Heart right ventricle (tissue), 16 donors: ENCODE data around the gene MCM3AP. TPM values are rescaled to one million over a fixed set of nuclear protein-coding genes. Genes with fewer than 3 reads are reported as not detected.
A peak's percentile ranks its signal among the peaks of the same experiment; 100 is the strongest.

Experiments used
- ATAC-seq, 8 donors: fragments of 200-7000 bp; cut with Tn5 transposase; one replicate each; pipeline ENCODE4 v1.9.1; 2020; ENCODE audit warnings: mild to moderate bottlenecking in 8 of 8, moderate library complexity in 8 of 8, moderate number of reproducible peaks in 1 of 8
- DNase-seq, 2 donors: peaks; one replicate each; pipeline ENCODE4 v3.0.0-alpha.2; 2020
- H3K27ac ChIP-seq, 10 donors: fragments of 200-600 bp; sonication (generic) in 2 of 10; one replicate each; pipeline versions ENCODE4 v1.5.0 to v1.8.0; 2020 to 2022; ENCODE audit warnings: mild to moderate bottlenecking in 3 of 10
- H3K27me3 ChIP-seq, 7 donors: fragments of 200-600 bp; one replicate each; pipeline ENCODE4 v1.8.0; 2021 to 2022; ENCODE audit warnings: mild to moderate bottlenecking in 2 of 7
- H3K36me3 ChIP-seq, 9 donors: fragments of 200-600 bp; sonication (generic) in 1 of 9; one replicate each; pipeline versions ENCODE4 v1.5.0 to v1.8.0; 2020 to 2022; ENCODE audit warnings: mild to moderate bottlenecking in 2 of 9
- H3K4me1 ChIP-seq, 9 donors: fragments of 200-600 bp; sonication (generic) in 1 of 9; one replicate each; pipeline versions ENCODE4 v1.5.0 to v1.8.0; 2020 to 2022; ENCODE audit warnings: mild to moderate bottlenecking in 4 of 9
- H3K4me3 ChIP-seq, 10 donors: fragments of 200-600 bp; sonication (generic) in 2 of 10; one replicate each; pipeline versions ENCODE4 v1.5.0 to v1.8.0; 2020 to 2022; ENCODE audit warnings: mild to moderate bottlenecking in 7 of 10, moderate library complexity in 2 of 10
- H3K9me3 ChIP-seq, 11 donors: fragments of 200-600 bp in 10 of 11; sonication (generic) in 2 of 11; one replicate each; pipeline versions ENCODE4 v1.5.0 to v1.8.0; 2013 to 2022; ENCODE audit warnings: mild to moderate bottlenecking in 2 of 11, control low read depth in 1 of 11, moderate library complexity in 1 of 11
- WGBS, 2 donors: extraction: QIAGEN DNeasy Blood & Tissue Kit; methylation state at CpG; one replicate each; pipeline ENCODE4 v1.1.7; 2013; ENCODE audit warnings: inconsistent platforms in 1 of 2; 5-methylcytosine and 5-hydroxymethylcytosine counted together
- intact Hi-C, 10 donors: fragments of 100-400 bp; cut with DNase I; formaldehyde crosslinking; loops; one replicate each; pipeline versions ENCODE4 v1.11.1 to v1.14.2; 2022
- polyA plus RNA-seq, 2 donors: library from polyadenylated mRNA; stranded (reverse); fragments of 200-250 nt; gene quantifications; one replicate each; pipeline ENCODE4 v1.2.3, GENCODE V29; 2013
- total RNA-seq, 10 donors: library from RNA; stranded (reverse); fragmentation: NEBNext Ultra II Directional in 3 of 10; extraction: Animal tissue kit (Norgen Biotek cat#: 25700) in 3 of 10; gene quantifications; one replicate each; pipeline versions ENCODE4 v1.2.1 to v1.2.4, GENCODE V29; 2021 to 2023
- TF ChIP-seq, protein P1 (sequence below), 9 donors: fragments of 200-600 bp; sonication (generic) in 2 of 9; IDR thresholded peaks; one replicate each; pipeline versions ENCODE4 v1.5.0 to v1.8.0; 2021 to 2022; ENCODE audit warnings: antibody characterized with exemption in 9 of 9, mild to moderate bottlenecking in 5 of 9, moderate library complexity in 1 of 9
- donor health status: Arrhythmogenic right ventricular cardiomyopathy.
- donor health status: ischemic (EF 13 %, LVEDD 7.1; RV severe dilation, severe dysfunction).
- donor health status: healthy with polysubstance abuse.
- donor health status: DM: no; HTN: yes; CAD: no.
- donor health status: DM: no; HTN: no; CAD: no.
- donor health status: ischemic (EF 25% LVEDD 6.9; RV normal size, moderate dysfunction).
- donor health status: ischemic (EF 25% LVEDD 5.7; RV mildly dilated, moderate dysfunction).
- donor health status: healthy.
- donor health status: DM: yes; HTN: yes; CAD: no.
- donor health status: Ischemic cardiomyopathy.
- donor health status: ischemic (EF 35%, LVEDD 5.7; RV mildly dilated, moderate dysfunction).
- donor health status: nonischemic (EF 11% LVEDD 7.7; RV severe dilation, severe dysfunction).
- donor health status: DM: yes; HTN: yes; CAD: no.
- donor health status: PGD.
- donor health status: ischemic (EF 29% LVEDD 5.4; RV normal size, mild dysfunction).
- donor health status: nonischemic (EF 23%, LVEDD 6.1; RV moderate dilation, normal function).

Gene MCM3AP
- total and polyA plus RNA-seq, 12 donors: 31.0 to 68.4 (median 52.0) TPM

DNA sequence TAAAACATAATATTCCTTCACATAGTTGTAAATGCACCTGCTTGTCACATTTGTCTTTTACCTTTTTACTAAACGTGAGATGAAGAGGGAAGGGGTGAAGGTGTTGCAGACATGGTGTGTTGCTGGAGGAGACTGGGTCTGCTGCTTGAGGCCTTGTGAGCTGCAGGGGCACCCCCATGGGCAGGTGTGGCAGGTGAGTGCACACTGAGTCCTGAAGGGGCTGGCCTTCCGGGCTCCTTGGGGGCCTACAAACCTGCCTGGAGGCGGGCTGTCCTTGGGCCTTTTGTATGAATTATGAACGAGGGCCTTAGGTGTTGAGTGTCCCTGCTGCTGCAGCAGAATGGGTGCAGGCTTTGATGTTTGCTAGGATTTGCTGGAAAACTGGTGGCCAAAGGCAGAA lies 42.3 kb upstream of the MCM3AP start:
- ATAC-seq (no peak), DNase-seq (no peak)
- intact Hi-C loops: loop anchor here in 1 of 10 donors (10.0 kb wide), 1 partner anchor 143 kb away; the partner anchor contains the start of gene SPATC1L
- H3K9me3 ChIP-seq: no peaks in the 10 kb centered on the region
- peaks cover under 1 to 24% (median 17%) of the 10 kb centered on the region in 9 donors for H3K4me1 ChIP-seq
- peaks cover 0 to 59% (median 11%) of the 10 kb centered on the region in 9 donors for H3K36me3 ChIP-seq
- no peaks in the 10 kb centered on the region for H3K27me3 ChIP-seq
- 73 to 79% methylated on average over 4 of the region's 4 CpGs for WGBS, 2 donors
- TF ChIP-seq, protein P1, sequence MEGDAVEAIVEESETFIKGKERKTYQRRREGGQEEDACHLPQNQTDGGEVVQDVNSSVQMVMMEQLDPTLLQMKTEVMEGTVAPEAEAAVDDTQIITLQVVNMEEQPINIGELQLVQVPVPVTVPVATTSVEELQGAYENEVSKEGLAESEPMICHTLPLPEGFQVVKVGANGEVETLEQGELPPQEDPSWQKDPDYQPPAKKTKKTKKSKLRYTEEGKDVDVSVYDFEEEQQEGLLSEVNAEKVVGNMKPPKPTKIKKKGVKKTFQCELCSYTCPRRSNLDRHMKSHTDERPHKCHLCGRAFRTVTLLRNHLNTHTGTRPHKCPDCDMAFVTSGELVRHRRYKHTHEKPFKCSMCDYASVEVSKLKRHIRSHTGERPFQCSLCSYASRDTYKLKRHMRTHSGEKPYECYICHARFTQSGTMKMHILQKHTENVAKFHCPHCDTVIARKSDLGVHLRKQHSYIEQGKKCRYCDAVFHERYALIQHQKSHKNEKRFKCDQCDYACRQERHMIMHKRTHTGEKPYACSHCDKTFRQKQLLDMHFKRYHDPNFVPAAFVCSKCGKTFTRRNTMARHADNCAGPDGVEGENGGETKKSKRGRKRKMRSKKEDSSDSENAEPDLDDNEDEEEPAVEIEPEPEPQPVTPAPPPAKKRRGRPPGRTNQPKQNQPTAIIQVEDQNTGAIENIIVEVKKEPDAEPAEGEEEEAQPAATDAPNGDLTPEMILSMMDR (IDR thresholded peaks at IDR 0.05): no peak
- H3K4me3 ChIP-seq: no peak overlapping the region
- no peak overlapping the region for H3K27ac ChIP-seq

- H3K27me3 ChIP-seq: no peaks in the 10 kb centered on the region
- H3K4me3 ChIP-seq: no peak overlapping the region
- H3K27ac ChIP-seq: peak overlapping the region in 2 of 10 donors; percentile 97 to 98
- DNase-seq (no peak), ATAC-seq (no peak)
- H3K36me3 ChIP-seq: peaks cover 0 to 47% (median 11%) of the 10 kb centered on the region in 9 donors
- 95 to 96% methylated on average over 15 of the region's 15 CpGs for WGBS, 2 donors
- intact Hi-C loops: loop anchor here in 1 of 10 donors (10.0 kb wide), 1 partner anchor 141 kb away; the partner anchor contains the start of gene SPATC1L
- TF ChIP-seq, protein P1 (IDR thresholded peaks at IDR 0.05): no peak
- H3K9me3 ChIP-seq: no peaks in the 10 kb centered on the region
- H3K4me1 ChIP-seq: peaks cover 6 to 33% (median 28%) of the 10 kb centered on the region in 9 donors
These were observed 40.8 kb upstream of the MCM3AP start for GRCh38 chr21:46326110-46326703.

DNA sequence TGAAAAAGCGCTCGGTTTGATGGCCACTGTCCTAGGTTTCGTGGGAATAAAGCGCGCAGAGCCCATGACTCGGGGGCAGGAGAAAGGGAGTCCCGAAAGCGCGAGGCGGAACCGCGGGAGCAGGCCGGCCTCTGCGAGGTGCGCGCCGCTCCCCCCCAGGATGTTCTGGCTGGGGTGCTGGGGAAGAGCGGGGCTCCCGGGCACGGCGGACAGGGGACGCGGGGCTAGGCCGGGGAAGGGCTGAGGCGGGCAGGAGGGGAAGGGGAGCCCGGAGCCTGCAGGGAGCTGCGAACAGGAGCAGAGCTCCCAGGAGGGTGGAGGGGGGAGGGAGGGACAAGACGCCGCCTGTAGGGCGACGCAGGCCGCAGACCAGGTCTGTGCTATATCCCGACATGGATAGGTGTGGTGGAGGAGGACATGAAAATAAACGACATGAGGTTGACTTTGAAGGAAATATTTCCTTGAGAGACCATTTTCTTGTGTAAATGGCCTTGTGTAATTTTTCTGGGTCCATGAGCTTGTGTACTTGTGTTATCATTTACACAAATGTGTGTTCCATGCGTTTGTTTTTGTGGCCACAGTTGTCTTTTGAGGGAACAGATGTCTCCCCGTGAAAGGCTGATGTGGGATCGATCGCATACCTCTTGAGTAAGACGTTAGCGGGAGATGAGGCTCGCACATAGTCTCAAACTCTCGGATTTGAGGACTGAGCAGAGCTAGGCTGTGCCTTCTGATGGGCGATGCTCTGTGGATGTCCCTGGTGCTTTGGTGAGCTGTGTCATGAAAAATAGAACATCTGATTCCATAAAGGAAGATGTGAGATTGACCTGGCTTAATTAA lies 39.9 kb upstream of the MCM3AP start:
- 11% methylated on average over 43 of the region's 43 CpGs for WGBS, 2 donors
- Histone ChIP-seq H3K36me3 (peaks cover 0 to 38% (median 11%) of the 10 kb centered on the region in 9 donors), H3K4me1 (peaks cover 6 to 38% (median 28%) of the 10 kb centered on the region in 9 donors), H3K9me3 (no peaks in the 10 kb centered on the region), H3K27me3 (no peaks in the 10 kb centered on the region), H3K4me3 (peak overlapping the region; percentile 64 to 100 (median 92)), H3K27ac (peak overlapping the region; percentile 67 to 99 (median 96))
- TF ChIP-seq, protein P1 (IDR thresholded peaks at IDR 0.05): peak in 4 of 9 donors; percentile 15 to 48 (median 48)
- intact Hi-C loops: loop anchor here in 2 of 10 donors (2.0 to 10.0 kb wide), 2 partner anchors 38 to 140 kb away; partner anchors contain the start of genes SPATC1L (in 1 of the 2) and YBEY (in 1 of the 2)
- peak; percentile 52 to 53 for DNase-seq
- peak in 6 of 8 donors; percentile 11 to 34 (median 26) for ATAC-seq
